GM13976 (cell line): Measurements from ENCODE around the gene AAGAB.

ENCODE experiments used
- DNase-seq: peaks from one replicate; pipeline ENCODE4 v3.0.0; 2012; ENCODE audit warnings: low spot score
- in situ Hi-C: fragments of 300-500 bp; cut with MboI; formaldehyde crosslinking; loops from one replicate; pipeline ENCODE4 v1.12.0; 2022; ENCODE audit warnings: low sequenced_read_pairs, mixed read lengths, inconsistent platforms; ENCODE audit not compliant: unreplicated experiment
- TF ChIP-seq, protein P1 (sequence below): IDR thresholded peaks from 2 replicates; pipeline ENCODE4 v1.5.1; 2012; ENCODE audit warnings: borderline replicate concordance, mild to moderate bottlenecking; ENCODE audit not compliant: insufficient read depth; ENCODE audit errors: extremely low read depth, missing control alignments, control extremely low read depth

AAGAB gene

DNA sequence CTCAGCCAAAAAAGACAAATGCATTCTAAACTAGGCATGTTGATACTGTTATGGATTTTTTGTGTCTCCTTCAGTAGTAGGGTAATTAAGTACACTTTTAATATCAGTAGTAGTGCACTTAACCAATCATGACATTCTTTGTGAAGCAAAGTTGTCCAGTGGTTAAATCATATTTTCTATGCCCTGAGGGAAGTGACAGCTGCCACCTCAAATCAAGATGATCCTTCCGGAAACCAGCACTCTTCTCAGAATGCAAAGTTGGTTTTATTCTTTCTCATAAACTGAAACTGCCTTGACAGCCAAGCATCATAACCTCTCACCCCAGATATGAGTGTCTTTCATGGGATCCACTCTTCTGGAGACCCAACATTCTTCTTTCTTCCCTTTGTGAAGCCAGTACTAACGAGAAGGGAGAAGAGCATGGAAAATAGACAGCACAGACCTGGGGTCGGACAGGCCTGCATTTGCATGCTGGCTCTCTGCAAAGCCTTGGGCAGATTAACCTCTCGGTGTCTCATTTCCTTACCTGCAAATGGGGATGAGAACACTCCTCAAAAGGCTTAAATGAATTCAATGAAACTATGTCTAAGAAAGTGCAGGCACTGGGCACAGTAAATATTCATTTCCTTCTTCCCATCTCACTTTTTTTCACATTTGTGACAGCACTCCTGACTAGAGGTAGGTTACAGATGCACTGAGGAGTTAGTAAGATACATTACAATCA is 13.2 kb downstream of the AAGAB start:
- peak; percentile 75 for DNase-seq
- TF ChIP-seq, protein P1, sequence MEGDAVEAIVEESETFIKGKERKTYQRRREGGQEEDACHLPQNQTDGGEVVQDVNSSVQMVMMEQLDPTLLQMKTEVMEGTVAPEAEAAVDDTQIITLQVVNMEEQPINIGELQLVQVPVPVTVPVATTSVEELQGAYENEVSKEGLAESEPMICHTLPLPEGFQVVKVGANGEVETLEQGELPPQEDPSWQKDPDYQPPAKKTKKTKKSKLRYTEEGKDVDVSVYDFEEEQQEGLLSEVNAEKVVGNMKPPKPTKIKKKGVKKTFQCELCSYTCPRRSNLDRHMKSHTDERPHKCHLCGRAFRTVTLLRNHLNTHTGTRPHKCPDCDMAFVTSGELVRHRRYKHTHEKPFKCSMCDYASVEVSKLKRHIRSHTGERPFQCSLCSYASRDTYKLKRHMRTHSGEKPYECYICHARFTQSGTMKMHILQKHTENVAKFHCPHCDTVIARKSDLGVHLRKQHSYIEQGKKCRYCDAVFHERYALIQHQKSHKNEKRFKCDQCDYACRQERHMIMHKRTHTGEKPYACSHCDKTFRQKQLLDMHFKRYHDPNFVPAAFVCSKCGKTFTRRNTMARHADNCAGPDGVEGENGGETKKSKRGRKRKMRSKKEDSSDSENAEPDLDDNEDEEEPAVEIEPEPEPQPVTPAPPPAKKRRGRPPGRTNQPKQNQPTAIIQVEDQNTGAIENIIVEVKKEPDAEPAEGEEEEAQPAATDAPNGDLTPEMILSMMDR: no peak
- in situ Hi-C loops: no loop called here

DNA sequence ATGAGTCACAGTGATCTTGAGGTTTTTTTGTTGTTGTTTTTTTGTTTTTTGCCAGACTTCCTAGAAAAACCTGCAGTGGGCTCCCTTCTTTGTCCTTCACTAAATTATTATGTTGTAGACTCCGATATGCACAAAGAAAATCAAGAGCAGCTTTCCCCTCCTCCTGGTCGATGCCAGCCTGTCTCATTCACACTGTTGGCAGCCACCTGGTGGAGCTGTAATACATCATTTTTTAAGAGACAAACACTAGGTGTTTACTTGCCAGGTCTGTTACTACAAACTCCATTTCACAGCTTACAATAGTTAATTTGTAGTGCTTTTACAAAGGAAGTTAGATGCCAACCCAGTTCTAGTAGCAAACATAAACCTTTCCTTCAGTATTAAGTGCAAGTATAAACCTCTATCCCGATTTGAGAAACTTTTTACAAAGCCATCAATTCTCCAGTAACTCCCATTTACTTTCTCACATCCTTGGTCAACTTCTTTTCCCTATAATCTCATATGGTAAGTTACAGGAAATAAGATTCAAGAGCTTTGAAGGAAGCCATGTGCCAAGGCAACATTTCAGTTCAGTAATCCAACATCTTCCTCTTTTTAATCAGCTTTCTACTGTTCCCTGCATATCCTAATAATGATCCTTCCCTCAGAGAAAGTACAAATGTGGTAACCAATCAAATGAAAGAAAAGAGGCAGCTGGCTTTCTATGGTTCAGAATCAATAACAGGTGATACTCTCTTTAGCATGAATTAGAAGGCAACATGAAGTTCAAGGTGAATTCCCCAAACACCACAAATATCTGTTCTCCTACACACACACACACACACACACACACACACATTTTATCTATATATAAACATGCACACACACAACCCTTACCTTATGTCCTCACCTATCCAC is 14.0 kb downstream of the AAGAB start:
- TF ChIP-seq, protein P1: no peak
- DNase-seq: no peak
- in situ Hi-C loops: no loop called here

DNA sequence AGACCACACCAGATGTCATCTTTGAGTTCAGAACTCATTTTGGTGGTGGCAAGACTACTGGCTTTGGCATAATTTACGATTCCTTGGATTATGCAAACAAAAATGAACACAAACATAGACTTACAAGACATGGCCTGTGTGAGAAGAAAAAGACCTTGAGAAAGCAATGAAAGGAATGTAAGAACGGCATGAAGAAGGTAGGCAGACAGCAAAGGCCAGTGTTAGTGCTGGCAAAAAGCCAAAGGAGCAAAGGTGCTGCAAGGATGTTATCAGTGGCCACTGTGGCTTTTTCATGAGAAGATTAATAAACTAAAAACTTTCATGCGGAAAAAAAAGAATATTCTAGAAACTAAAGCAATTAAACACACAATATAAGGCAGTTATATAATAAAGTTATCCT is 21.9 kb downstream of the AAGAB start:
- DNase-seq: no peak
- in situ Hi-C loops: no loop called here
- TF ChIP-seq, protein P1: no peak

DNA sequence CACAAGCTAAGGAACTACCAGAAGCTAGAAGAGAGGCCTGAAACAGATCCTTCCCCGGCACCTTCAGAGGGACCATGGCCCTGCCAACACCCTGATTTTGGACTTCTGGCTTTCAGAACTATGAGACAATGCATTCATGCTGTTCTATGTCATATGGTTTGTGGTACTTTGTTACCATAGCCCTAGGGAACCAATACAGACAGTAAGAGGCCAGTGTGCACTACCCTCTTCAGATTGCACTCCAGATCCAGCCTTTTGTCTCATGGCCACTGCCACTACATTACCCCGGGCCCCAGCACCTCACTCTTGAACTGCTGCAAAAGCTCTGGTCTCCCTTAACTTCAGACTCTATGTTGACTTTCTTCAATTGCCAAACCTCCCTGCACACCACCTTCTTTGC is 24.0 kb downstream of the AAGAB start:
- in situ Hi-C loops: no loop called here
- TF ChIP-seq, protein P1: no peak

DNA sequence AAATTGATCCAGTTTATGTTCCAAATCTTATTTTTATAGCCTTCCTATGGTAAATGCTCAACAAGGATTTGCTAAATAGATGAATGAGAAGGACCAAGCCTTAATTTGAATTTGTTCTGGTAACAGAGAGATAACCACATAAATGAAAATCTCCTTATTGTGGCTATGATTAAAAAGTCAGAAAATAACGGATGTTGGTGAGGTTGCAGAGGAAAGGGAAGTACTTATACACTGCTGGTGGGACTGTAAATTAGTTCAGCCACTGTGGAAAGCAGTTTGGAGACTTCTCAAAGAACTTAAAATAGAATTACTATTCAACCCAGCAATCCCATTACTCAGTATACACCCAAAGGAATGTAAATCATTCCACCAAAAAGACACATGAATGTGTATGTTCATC is 26.2 kb downstream of the AAGAB start:
- in situ Hi-C loops: no loop called here
- TF ChIP-seq, protein P1: no peak
- no peak for DNase-seq

More for the DNA sequence above, 24.0 kb downstream of the AAGAB start:
- no peak for DNase-seq

DNA sequence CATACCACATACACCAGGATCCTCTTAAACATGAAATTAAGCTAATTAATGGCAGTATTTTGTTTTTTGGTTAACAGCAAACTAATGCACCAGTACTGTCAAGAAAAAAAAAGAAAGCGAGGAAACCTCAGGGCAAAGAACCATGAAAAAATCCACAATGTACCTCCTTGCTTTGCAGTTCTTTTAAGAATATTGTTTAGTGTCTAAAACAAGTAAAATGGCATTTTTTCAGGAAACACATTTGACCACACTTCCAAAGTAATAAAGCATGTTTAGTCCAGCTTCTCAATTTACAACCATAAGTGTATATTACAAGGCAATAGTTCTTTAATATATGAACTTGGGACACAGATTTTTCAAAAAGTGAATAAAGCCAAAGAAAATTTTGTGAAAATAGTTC is 26.6 kb downstream of the AAGAB start:
- in situ Hi-C loops: no loop called here
- DNase-seq: no peak
- TF ChIP-seq, protein P1: no peak
